Activated gamma-delta T cell treated with anti-CD3 and anti-CD28 coated beads, Interleukin-2, amount 50 U/mL, for 16 hours (primary cell): ENCODE results near the gene CHGA.
A peak's percentile ranks its signal among the peaks of the same experiment; 100 is the strongest.

Source experiments
- DNase-seq: peaks from one replicate; pipeline ENCODE4 v3.0.0-alpha.2; 2020; ENCODE audit warnings: low read depth

CHGA gene, protein sequence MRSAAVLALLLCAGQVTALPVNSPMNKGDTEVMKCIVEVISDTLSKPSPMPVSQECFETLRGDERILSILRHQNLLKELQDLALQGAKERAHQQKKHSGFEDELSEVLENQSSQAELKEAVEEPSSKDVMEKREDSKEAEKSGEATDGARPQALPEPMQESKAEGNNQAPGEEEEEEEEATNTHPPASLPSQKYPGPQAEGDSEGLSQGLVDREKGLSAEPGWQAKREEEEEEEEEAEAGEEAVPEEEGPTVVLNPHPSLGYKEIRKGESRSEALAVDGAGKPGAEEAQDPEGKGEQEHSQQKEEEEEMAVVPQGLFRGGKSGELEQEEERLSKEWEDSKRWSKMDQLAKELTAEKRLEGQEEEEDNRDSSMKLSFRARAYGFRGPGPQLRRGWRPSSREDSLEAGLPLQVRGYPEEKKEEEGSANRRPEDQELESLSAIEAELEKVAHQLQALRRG

GRCh38 chr14:92922883-92923743 lies at the start of gene CHGA:
TSS of gene CHGA (plus strand) at chr14:92923150. CDS start at chr14:92923360, 210 bp downstream.
- peak; percentile 22 for DNase-seq

GRCh38 chr14:92874962-92875661 lies 47.8 kb upstream of the CHGA start:
- no peak for DNase-seq

DNA sequence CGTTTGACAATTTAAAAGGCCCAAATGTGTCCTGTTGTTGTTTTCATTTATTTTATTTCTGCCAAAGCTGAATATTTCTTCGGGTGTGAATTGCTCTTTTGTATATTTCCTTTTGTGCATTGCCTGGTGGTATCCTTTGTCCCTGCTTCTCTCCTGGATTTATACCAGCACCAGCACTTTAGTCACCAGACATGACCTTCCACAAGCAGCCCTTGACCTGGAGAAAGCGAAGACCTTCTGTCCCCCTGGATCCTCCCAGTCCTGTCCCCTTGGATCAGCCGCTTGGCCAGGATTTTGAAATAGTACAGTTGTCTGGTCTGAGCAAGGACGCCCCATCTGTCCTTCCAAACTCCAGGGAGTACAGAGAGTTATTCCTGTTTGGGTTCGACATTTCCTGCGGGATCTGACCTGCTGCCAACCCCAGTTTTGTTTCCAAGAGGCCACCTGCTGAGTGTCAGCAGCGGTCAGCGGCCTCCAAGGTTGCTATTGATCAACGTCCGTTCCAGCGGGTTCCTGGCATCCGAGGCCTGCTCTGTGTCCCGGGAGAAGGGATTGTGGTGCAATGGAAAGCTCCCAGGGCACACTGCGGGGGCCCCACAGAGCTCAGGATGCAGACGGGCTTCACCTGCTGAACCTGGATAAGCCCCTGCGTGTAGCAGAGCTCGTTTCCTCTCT lies 45.1 kb upstream of the CHGA start:
- DNase-seq = no peak

DNA sequence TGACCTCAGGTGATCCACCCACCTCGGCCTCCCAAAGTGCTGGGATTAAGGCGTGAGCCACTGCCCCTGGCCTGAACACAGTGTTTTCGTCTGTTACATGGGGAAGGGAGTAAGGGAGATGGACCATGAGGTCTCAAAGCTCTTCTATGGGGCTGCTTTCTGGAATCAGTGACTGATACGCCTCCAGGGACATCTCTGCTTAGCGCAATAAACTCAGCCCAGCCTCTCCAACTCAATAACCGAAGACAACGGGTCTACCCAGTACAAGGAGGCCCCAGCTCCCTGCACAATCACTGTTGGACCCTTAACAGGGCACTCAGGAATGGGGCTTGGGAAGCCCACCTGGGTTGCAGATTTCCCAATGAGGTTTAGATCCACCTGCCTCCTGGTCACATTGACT lies 42.6 kb upstream of the CHGA start:
- DNase-seq = no peak

- no peak for DNase-seq
These were observed 42.1 kb upstream of the CHGA start for GRCh38 chr14:92880851-92881250.

- no peak for DNase-seq
These were observed 39.9 kb upstream of the CHGA start for GRCh38 chr14:92883066-92883465.

DNA sequence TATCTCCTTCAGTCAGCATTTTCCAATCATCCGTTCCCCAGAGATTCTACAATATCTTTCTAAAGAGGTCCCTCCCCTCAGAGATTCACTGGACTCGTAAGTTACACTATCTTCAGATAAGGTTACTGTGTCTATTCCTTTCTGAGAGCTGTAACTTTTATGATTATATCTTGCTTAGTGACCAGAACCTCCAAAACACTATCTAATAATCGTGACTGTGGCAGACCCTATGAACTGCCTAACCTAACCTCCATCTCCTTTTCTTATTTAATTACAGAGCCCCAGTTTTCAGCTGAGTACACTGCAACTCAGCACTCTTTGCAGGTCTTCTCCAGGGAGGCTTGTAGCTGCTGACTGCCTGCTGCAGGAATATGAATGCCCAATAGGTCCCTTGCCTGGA lies 38.5 kb upstream of the CHGA start:
- no peak for DNase-seq

- no peak for DNase-seq
These were observed 37.5 kb upstream of the CHGA start for GRCh38 chr14:92885279-92886061.

DNA sequence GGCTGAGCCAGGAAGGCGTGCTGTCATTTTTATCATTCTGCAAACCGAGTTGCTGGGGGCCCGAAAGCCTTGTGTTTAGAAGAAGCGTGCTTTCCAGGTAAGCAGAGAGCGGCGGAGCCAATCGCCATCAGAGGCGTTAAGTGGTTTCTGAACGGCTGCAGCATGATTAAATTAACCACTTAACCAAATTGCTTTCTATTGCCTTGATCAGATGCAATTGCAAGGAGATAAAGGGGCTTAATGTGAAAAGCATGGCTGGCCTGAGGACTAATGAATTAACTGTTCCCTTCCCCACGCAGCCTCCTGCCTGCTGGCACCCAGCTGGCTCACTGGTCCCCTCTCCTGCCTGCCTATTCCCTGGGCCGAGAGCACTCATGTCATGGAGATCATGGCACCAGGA lies 36.6 kb upstream of the CHGA start:
- no peak for DNase-seq

GRCh38 chr14:92887157-92887556 lies 35.8 kb upstream of the CHGA start:
- DNase-seq = no peak

DNA sequence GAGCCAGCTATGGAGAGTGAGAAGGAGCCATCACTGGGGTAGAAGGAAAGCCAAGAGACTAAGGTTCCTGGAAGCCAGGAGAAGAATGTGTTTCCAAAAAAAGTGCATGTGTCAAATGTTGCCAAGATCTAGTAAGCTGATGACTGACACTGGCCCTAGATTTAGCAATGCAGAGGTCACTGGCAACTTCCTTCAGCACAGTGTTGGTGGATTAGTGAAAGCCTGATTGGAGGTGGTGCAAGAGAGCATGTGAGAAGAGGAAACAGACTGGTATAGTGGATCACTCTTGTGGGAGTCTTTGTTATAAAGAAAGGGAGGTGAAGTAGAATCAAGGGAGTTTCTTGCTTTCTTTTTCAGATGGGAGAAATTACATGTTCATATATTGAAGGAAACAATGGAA lies 34.1 kb upstream of the CHGA start:
- no peak for DNase-seq

- no peak for DNase-seq
These were observed 31.9 kb upstream of the CHGA start for GRCh38 chr14:92890830-92891588.

DNA sequence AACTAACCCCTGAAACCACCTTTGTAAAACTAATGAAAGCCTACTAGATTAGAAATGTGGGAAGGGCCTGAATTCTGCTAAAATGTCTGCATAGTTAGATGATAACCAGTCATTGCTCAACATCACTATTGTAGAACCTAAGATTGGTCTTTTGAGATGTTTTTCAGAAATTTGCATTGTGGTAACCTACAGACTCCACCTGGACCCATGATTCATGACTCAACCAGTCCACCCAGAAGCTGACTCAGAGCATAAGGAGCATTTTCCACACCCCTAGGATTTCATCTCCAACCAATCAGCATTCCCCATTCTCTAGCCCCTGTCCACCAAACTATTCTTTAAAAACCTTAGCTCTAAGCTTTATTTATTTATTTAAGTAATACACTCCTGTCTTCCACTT lies 30.4 kb upstream of the CHGA start:
- DNase-seq = no peak

DNA sequence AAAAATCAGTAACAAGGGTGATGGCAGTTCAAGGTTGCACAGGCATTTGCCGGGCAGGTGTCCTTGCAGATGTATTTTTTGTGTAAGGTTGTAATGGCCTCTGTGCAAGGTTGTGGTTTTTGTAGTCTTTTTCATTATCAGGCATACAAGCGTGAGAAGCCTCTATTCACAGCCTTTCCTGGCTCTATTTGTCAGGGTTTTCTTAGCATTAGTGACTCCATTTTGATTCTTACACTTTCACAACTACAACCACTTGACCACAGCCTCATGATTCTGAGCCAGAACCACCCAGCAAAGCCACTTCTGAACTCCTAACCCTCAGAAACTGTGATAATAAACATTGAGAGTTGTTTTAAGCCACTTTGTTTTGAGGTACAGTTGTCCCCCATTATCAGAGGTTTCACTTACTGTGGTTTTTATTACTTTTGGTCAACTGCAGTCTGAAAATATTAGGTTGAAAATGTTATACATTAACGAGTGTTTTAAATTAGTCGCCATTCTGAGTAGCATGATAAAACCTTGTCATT lies 27.5 kb upstream of the CHGA start:
- no peak for DNase-seq

- no peak for DNase-seq
These were observed 24.9 kb upstream of the CHGA start for GRCh38 chr14:92897922-92898565.

DNA sequence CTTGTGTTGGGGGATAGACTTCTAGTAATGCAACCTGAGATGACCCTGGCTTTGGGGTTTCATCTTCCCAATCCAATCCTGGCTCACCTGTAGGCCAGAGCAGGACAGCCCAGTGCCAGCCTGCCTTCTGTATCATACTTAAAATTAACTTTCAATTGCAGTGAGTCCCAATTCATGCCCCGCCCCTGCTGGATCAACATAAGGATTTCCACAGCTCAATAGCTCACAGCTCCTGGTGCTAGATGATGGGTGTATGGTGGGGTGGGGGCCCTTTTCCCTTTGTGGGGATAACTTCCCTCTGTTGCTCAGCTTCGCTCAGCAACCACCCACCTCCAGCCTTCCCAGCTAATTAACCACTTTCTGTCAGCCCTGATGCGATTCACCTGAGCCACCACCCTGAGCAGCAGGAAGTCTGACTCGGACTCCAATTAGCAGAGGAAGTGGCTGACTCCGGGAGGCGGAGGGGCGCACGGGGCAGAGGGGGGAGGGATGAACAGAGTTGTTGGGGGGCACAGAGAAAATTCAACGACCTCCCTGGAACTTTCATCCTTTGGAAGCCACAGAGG lies 24.3 kb upstream of the CHGA start:
- DNase-seq = no peak

- DNase-seq = no peak
These were observed 22.3 kb upstream of the CHGA start for GRCh38 chr14:92900660-92901059.

- DNase-seq = no peak
These were observed 20.8 kb upstream of the CHGA start for GRCh38 chr14:92902191-92902590.

DNA sequence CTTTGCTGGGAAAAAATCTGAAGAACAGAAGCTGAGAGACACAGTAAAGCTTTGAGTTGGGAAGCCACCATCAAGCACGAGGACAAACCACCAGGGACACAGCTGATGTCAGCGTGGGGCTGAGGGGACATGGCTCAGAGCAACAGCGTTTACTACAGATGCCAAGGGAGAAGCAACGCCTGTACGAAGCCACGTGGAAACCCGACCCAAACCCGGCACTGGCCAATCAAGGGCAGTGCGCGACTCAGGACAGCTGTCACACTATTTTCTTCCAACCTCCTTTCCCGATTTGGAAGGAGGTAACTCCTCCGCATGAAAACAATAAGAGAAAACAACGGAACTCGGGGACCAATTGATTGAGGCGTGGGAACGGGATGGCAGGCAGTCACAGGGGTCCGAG lies 20.2 kb upstream of the CHGA start:
- no peak for DNase-seq
